RPMI7951 (cell line): ENCODE data around the gene ZNF845. TPM values are rescaled to one million over a fixed set of nuclear protein-coding genes. Genes with fewer than 3 reads are reported as not detected.
"Not testable (repeated sequence)": the region's sequence is repeated elsewhere in the genome, so short reads cannot be mapped to it uniquely, and the experiment has no call there.

Experiments
- DNase-seq: peaks from one replicate; pipeline ENCODE4 v3.0.0-alpha.2; 2012; ENCODE audit warnings: low read depth
- total RNA-seq: library from RNA; depleted of rRNA; stranded (reverse); fragments of >200 nt; shearing (Covaris generic); gene quantifications from 2 replicates; pipeline ENCODE4 v1.2.3, GENCODE V29; 2014; rRNA removed

ZNF845 gene
- 7.9 and 10.8 TPM in 2 replicates for total RNA-seq

DNA sequence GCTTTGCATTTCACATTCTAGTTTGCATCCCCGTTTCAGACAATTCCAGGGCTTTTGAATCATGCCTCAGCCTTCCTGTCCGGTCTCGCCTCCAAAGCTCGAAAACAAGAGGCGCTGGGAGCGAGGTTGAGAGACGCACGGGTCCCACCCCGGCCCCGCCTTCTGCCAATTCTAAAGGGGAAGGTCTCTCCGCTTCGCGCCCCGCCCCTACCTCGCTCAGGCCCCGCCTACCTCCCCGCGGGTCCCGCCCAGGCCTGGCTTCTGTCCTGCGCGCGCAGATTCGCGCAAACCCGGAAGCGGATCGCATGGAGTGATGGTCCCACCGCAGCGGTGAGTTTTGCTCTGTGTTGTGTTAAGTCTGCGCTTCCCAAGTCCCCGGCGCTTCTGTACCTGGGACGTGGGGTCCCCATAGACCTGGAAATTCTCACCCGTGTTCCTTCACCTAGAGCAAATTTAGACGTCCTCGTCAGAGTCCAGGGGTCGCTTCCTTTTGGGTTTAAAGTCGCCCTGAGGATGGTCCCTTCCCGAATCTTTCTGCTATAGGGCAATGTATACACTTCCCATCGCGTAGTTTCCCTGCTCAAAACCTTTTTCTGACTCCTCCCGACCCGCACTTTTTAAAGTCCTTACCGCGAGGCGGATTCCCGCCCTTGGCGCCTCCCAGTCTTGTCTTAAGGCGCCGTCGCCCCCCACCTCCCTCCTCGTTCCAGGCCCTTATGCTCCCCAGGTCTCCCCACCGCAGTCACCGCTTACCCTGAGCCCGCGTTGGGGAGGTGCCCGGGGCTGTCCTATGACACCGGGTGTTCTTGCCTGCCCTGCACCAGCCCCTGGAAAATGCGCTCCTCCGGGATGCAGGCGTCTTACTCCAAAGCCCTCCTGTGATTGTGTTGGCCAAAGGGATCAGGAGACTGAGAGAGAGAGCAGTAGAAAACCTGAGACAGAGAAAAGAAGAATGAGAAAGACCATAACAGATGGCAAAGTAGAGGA lies at the start of gene ZNF845:
TSS of gene ZNF845 (plus strand) at position 287 of the 987 bp plus-strand sequence. CDS start 7,559 bp downstream, outside the sequence.
- DNase-seq = peak; percentile 93

DNA sequence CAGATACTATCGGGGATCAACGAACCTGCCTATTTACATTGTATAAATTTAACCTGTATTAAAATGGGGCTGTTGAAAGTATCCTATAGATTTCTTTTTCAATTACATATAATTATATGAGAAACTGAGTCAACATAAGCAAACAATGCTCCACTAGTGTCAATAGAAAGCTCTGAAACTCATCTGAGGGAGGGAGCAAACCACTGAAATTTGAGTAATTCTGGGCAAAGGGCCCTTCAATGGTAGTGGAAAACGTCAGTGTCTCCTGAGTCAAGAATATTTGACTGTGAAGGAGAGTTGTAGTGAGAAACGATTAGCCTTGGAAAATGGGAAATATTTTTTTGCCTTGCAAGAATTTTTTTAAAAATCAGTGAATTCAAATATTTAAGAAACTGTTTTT lies 48.5 kb upstream of the ZNF845 start:
- DNase-seq = no peak

DNA sequence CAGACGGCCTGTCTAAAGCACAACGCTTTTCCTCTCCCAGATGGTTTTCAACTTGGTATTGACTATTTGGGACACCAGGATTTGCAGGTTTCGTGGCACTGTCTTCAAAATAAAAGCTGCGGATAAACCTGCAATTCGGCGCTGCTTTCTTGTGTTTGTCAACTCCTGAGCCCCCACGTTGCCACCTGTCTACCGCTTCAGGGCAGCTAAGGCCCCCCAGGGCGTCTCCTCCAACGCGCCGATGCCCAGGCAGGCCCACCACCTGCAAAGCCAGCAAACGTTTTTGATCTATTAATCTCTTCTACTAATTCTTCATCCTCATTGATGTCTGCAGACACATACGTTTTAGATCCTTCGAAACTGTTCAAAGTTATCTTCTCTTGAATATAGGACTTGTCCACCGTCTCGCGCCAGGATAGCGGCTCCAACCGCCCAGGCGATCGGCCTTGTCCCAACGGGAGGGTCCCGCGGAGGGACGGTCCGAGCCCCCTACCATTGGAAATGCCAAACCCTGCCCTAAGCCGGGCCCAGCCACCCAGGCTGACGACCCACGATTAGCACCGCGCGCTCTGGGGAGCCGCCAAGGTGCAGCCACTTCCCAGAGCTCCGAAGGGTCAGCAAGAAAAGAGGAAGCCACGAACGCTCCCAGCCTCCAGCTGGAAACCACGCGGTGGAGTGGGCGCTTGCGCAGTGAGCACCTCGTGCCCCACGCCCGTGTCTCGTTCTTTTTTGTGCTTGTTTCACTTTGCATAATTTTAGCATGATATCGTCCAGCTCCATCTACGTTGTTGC lies 42.6 kb upstream of the ZNF845 start:
- no peak for DNase-seq

DNA sequence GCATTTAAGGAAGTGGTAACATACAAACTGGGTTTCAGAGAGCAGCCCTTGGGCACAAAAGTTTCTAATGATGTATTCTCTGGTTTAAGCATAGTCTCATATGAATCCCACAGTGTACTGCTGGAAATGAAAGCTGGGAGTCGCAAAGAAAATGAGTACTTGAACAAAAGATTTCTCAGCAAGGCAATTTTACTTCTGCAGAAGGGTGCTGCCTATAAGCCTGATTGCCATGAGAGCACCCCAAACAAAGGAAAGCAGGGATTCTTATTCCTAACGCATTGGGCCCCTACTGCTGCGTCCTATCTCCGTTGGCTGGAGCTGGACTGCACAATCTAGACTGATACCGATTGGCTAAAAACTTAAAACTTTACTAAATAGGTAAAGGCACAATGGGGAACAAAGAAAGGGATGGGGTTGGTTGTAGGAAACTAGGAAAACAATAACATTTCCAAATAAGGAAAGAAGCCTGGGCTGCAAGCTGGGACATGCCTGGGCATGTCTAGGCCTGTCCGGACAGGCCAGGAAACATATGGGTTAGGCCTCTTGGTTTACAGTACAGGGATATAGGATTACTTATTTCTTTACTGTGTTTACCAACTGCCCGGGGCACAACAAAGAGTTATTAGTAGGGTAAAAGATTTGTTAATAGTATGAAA lies 38.6 kb upstream of the ZNF845 start:
- DNase-seq = no peak

DNA sequence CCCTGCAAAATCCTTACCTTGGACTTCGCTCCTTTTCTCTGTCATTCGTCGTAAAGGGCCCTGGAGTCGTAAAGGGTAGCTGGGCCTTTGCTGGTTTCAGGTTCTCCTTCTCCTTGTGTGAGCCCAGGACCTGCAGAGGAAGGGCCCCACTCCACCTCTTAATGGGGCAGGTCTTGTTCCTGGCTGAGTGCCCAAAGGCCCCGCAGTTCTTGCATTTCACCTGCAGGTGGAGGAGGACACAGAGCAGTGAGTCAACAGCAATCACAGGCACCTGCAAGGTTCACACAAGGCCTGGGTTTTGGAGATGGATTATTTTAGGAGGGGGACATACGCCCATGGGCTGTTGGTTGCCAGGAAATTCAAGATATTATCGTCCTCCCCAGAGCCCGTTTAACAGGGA lies 32.2 kb upstream of the ZNF845 start:
- DNase-seq = not testable (repeated sequence)

DNA sequence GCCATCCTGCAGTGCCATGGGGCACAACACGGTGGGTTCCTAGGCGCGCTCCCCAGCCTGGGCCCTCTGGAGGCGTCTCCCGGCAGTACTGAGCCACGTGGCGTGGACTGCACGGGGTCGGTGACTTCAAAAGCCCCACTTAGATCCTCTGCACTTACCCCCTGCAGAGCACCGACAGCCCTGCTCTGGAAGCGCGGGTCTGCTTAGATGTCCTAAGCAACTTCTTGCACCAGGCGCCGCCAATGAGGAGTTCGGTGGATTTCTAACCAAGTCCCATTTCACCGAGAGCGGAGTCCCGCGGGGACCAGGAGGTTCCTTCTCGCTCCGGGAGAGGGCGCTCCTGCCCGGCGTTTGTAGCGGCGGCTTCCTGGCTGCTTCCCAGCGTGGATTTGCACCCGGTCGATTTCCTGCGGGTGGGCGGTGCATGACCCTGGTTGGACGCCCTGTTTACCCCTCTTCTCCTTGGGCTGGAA lies 25.2 kb upstream of the ZNF845 start:
- no peak for DNase-seq

DNA sequence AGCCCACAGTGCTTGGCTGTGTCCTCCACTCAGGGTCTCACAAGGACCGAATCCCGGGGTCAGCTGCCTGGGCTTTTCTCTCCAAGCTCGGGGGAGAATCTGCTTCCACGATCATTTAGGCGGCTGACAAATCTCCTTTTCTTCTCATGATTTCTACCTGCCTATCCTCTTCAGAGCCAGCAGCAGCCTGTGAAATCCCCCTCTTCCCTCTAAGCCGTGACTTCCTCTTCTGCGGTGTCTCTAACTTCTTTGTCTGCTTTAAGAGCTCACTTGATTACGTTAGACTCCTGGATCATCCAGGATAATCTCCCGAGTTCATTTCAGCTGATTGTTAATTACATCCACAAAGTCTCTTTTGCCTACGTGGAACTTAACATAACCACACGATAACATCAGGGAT lies 22.5 kb upstream of the ZNF845 start:
- DNase-seq = no peak

DNA sequence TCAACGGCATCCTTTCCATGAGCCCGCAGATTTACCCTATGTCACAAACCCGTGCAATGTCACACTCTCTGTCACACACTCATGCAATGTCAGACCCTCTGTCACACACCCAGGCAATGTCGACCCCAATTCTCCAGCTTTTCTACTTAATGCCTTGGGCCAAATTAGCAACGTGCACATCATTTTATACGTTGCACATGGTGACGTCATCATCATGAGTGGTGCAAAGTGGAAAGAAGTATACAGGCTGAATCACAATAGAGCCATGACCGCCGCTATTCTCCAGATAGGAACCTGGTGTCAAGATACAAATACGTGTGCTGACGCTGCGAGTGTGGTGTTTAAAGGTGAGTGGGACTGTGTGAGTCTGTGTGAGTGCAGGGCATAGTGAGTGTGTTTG lies 21.7 kb upstream of the ZNF845 start:
- DNase-seq = no peak

DNA sequence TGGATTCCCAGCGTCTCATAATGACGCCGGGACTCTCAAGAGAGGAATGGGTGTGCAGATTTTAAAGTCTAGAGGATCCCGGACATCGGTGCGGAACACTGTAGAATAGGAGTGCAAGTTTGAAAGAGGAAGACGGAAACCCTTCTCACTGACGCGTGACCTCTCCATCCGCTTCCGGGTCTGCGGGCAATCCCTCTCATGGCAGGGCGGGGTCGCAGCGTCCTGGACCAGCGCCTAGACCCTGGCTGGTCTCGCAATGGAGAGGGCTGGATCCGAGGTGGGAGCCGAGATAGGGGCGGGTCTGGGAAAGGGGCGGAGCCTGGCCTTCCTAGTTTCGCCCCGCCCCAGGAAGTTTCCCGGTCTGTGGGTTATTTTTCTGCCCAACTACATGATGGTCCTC lies 4.6 kb upstream of the ZNF845 start:
- DNase-seq = peak; percentile 77

DNA sequence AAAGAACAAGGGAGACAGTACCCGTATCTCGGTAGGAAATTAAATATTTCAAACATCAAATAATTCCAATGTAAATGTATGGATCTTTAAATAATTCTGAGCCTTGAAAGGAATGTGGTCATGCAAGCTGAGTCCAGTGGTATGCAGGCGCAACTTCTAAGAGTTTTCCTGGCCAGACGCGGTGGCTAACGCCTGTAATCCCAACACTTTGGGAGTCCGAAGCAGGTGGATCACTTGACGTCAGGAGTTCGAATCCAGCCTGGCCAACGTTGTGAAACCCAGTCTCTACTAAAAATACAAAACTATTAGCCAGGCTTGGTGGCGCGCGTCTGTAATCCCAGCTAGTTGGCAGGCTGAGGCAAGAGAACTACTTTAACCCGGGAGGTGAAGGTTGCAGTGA lies 1.1 kb upstream of the ZNF845 start:
- no peak for DNase-seq

DNA sequence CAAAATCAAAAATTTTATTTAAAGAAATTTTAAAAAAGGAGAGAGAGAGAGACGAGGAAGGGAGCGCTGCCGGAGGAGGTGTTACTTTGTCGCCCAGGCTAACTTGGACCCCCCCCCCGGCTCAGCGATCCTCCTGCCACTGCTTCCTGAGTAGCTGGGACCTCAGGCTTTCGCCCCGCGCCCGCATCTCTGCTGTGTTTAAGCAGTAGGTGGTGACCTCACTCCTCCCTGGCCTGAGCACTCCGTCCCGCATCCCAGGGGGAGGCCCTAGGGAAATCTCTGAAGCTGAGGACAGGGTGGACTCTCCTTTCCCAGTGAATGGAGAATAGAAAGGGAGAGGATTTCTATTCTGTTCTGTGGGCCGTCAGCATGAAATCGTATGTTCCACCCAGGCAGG lies 485 bp upstream of the ZNF845 start:
- DNase-seq = no peak

DNA sequence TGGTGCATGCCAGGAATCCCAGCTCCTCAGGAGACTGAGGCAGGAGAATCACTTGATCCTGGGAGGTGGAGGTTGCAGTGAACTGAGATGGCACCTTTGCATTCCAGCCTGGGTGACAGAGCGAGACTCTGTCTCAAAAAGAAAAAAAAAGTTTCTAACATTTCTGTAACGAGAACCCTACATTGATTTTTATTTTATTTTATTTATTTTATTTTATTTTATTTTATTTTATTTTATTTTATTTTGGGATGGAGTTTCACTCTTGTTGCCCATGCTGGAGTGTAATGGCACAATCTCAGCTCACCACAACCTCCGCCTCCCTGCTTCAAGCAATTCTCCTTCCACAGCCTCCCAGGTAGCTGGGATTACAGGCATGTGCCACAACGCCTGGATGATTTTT lies 10.9 kb downstream of the ZNF845 start:
- DNase-seq = not testable (repeated sequence)

DNA sequence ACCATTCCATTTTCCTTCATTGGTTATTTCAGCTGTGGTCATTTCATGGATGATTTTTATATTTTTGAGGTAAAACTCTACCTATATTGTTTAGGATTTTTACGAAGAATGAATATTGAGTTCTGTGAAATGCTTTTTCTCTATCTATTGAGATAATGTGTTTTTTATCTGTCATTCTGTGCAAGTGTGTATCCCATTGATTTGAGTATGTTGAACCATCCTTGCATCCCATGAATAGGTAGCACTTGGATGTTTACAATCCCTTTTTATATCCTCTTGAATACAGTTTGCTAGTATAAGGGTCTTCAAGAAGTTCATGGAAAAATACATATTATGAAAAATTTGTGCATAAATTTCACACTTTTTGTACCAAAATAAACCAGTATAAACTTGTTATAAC lies 22.2 kb downstream of the ZNF845 start:
- no peak for DNase-seq

DNA sequence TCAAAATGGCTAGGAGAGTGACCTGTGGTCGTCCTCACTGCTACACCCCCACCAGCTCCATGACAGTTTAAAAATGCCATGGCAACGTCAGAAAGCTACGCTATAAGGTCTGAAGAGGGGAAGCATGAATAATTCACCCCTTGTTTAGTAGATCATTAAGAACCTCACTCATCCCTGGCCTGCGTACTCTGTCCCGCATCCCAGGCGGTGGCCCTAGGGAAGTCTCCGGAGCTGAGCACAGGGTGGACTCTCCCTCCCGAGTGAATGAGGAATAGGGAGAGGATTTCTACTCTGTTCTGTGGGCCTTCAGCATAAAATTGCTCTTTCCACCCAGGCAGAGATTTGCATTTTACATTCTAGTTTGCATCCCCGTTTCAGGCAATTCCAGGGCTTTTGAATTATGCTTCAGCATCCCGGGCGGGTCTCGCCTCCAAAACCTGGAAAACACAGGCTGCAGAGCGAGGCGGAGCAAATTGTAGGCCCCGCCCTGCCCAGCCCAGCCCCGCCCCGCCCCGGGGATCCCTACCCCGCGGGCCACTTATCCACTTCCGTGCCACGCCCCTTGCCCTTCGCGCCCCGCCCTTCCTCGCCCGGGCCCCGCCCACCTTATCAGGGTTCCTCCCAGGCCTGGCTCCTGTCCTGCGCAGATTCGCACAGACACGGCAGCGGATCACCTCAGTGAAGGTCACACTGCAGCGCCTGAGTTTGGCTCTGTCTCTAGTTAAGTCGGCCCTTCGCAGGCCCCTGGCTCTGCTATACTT lies 24.5 kb downstream of the ZNF845 start:
- DNase-seq = no peak

DNA sequence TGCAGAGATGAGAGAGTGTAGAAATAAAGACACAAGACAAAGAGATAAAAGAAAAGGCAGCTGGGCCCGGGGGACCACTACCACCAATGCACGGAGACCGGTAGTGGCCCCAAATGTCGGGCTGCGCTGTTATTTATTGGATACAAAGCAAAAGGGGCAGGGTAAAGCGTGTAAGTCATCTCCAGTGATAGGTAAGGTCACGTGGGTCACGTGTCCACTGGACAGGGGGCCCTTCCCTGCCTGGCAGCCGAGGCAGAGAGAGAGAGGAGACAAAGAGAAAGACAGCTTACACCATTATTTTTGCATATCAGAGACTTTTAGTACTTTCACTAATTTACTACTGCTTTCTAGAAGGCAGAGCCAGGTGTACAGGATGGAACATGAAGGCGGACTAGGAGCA lies 26.5 kb downstream of the ZNF845 start:
- DNase-seq = not testable (repeated sequence)

DNA sequence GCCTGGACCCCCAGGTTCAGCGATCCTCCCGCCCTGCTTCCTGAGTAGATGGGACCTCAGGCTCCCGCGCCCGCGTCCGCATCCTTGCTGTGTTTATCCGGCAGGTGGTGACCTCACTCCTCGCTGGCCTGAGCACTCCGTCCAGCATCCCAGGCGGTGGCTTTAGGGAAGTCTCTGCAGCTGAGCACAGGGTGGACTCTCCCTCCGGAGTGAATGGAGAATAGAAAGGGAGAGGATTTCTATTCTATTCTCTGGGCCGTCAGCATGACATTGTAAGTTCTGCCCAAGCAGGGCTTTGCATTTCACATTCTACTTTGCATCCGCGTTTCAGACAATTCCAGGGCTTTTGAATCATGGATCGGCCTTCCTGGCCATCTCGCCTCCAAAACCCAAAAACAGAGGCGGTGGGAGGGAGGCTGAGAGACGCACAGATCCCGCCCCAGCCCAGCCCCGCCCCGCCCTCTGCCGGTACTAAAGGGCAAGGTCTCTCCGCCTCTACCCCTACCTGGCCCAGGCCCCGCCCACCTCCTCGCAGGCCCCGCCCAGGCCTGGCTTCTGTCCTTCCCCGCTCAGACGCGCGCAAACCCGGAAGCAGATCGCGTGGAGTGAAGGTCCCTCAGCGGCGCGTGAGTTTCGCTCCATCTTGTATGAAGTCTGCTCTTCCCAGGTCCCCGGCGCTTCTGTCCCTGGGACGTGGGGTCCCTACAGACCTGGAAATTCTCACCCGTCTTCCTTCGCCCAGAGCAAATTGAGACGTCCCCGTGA lies 31.8 kb downstream of the ZNF845 start, which contains the start of gene ZNF525:
TSS of gene ZNF525 (plus strand) at position 572 of the 765 bp plus-strand sequence. CDS start 6,577 bp downstream, outside the sequence.
- peak; percentile 77 for DNase-seq

DNA sequence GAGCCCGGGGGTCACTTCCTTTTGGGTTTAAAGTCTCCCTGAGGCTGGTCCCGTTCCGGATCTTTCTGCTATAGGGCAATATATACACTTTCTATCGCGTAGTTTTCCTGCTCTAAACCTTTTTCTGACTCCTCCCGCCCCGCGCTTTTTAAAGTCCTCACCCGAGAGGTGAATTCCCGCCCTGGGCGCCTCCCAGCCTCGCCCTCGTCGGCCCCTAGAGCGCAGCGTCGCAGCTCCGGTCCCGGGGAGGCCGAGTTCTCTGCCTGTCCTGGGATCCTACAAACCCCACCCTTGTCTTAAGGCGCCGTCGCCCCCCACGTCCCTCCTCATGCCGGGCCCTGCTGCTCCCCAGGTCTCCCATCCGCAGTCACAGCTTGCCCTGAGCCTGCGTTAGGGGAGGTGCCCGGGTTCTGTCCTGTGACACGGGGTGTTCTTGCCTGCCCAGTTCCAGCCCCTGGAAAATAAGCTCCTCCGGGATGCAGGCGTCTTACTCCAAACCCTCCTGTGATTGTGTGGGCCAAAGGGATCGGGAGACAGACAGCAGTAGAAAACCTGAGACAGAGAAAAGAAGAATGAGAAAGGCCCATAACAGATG lies 32.4 kb downstream of the ZNF845 start:
- peak; percentile 32 for DNase-seq

DNA sequence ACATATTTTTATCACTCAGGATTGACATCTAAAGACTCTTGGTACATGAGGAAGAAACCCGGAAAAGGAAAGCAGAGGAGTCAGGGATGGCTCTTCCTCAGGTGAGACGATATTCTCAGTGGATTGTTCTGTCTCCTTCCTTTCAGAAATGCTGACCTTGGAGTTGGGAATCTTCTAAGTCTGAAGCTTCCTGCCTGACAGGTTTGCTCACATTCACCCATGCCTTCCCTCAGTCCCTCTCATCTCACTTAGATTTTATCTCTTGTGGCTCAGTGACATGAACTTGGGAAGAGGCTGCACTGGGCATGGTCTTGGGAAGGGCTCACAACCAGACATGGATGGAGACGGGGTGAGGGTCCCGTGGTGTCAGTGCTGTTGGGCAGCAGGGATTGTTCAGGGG lies 38.6 kb downstream of the ZNF845 start:
- no peak for DNase-seq

DNA sequence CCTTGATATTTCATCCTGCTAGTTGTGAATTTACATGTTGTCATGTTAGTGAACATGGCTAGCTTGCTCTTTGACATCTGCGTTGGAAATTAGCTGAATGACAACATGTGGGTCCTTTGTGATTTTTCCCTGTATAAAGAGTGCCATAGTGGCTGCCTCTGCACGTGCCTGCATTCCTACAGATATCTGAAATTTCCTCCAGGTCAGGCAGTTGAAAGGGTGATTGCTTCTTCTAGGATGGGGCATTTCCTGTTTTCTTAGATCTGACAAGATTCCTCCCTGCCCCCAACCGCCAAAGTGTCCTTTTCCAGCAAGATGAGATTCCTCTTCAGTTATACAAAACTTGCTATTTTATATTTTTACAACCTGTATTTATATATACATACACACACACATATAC lies 40.7 kb downstream of the ZNF845 start:
- no peak for DNase-seq

DNA sequence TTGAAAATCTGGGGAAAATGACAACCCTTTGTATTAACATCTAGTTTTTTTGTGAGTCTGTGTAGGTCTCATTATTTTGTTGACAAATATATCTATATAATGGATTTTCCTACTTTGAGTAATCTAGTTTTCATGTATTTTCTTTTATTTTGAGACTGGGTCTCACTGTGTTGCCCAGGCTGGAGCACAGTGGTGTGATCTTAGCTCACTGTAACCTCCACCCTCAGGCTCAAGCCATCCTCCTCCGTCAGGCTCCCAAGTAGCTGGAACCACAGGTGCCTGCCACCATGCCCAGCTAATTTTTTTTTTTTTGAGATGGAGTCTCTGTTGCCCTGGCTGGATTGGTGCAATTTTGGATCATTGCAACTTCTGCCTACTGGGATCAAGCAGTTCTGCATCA lies 41.2 kb downstream of the ZNF845 start:
- DNase-seq = no peak
